CD8-positive, alpha-beta memory T cell (primary cell): ENCODE results near the gene AHNAK. TPM values are rescaled to one million over a fixed set of nuclear protein-coding genes. Genes with fewer than 3 reads are reported as not detected.
A peak's percentile ranks its signal among the peaks of the same experiment; 100 is the strongest.

Experiments used
- CTCF ChIA-PET: fragments of 350-600 bp; sonication (Branson Sonifier 250); formaldehyde crosslinking; loops from one replicate; lab custom pipeline; 2021; ENCODE audit warnings: antibody characterized with exemption; lab: Charles Lee
- POLR2A ChIA-PET: fragments of 350-600 bp; sonication (Branson Sonifier 250); formaldehyde crosslinking; loops from one replicate; lab custom pipeline; 2021; ENCODE audit warnings: antibody characterized with exemption; lab: Charles Lee
- DNase-seq, 5 donors: peaks; one replicate each; pipeline versions ENCODE4 v3.0.0 to v3.0.0-alpha.2; 2020 to 2022; ENCODE audit warnings: mixed read lengths in 1 of 5
- H3K27ac ChIP-seq: one replicate; pipeline ENCODE4 v1.7.0; 2013; ENCODE audit warnings: low read depth, mild to moderate bottlenecking, low read length, moderate library complexity
- H3K27me3 ChIP-seq: 2 replicates; pipeline ENCODE4 v1.7.0; 2013; ENCODE audit warnings: low read length, mild to moderate bottlenecking; ENCODE audit not compliant: insufficient read depth, poor library complexity, severe bottlenecking
- H3K36me3 ChIP-seq: 2 replicates; pipeline ENCODE4 v1.7.0; 2013; ENCODE audit warnings: mild to moderate bottlenecking, low read length, moderate library complexity; ENCODE audit not compliant: insufficient read depth
- H3K4me1 ChIP-seq: 2 replicates; pipeline ENCODE4 v1.7.0; 2013; ENCODE audit warnings: mild to moderate bottlenecking, low read length, moderate library complexity; ENCODE audit not compliant: insufficient read depth
- H3K4me3 ChIP-seq: 2 replicates; pipeline ENCODE4 v1.7.0; 2013; ENCODE audit warnings: mild to moderate bottlenecking, low read length
- H3K9me3 ChIP-seq: 2 replicates; pipeline ENCODE4 v1.7.0; 2013; ENCODE audit warnings: mild to moderate bottlenecking, low read length
- H3K27ac Mint-ChIP-seq, 8 donors: one replicate each; pipeline ENCODE4 v1.8.0; 2020 to 2021; ENCODE audit warnings: mixed read lengths in 8 of 8, mild to moderate bottlenecking in 6 of 8, inconsistent platforms in 3 of 8, moderate library complexity in 3 of 8
- H3K27me3 Mint-ChIP-seq, 2 donors: one replicate each; pipeline ENCODE4 v1.8.0; 2020 to 2021; ENCODE audit warnings: mixed read lengths in 2 of 2, mild to moderate bottlenecking in 1 of 2, moderate library complexity in 1 of 2
- H3K36me3 Mint-ChIP-seq, 3 donors: one replicate each; pipeline ENCODE4 v1.8.0; 2020 to 2021; ENCODE audit warnings: mixed read lengths in 3 of 3, inconsistent platforms in 1 of 3, mild to moderate bottlenecking in 1 of 3
- H3K4me1 Mint-ChIP-seq, 3 donors: one replicate each; pipeline ENCODE4 v1.8.0; 2020 to 2021; ENCODE audit warnings: mixed read lengths in 3 of 3, inconsistent platforms in 1 of 3, mild to moderate bottlenecking in 1 of 3
- H3K4me3 Mint-ChIP-seq, 7 donors: one replicate each; pipeline ENCODE4 v1.8.0; 2020 to 2021; ENCODE audit warnings: mixed read lengths in 7 of 7, mild to moderate bottlenecking in 6 of 7, moderate library complexity in 4 of 7, inconsistent platforms in 2 of 7
- H3K9me3 Mint-ChIP-seq, 5 donors: one replicate each; pipeline ENCODE4 v1.8.0; 2020 to 2022; ENCODE audit warnings: mixed read lengths in 5 of 5, mild to moderate bottlenecking in 3 of 5, moderate library complexity in 2 of 5, inconsistent platforms in 1 of 5
- polyA plus RNA-seq: library from polyadenylated mRNA; unstranded; fragments of 300-500 nt; fragmentation: Illumina TruSeq; gene quantifications from one replicate; pipeline ENCODE4 v1.2.3, GENCODE V29; 2021
- total RNA-seq, 2 experiments: library from RNA; stranded (reverse); gene quantifications; one replicate each; pipeline ENCODE4 v1.2.3, GENCODE V29; 2021

The AHNAK gene
- total and polyA plus RNA-seq, 3 experiments from 2014 or later: 125 to 193 (median 187) TPM

DNA sequence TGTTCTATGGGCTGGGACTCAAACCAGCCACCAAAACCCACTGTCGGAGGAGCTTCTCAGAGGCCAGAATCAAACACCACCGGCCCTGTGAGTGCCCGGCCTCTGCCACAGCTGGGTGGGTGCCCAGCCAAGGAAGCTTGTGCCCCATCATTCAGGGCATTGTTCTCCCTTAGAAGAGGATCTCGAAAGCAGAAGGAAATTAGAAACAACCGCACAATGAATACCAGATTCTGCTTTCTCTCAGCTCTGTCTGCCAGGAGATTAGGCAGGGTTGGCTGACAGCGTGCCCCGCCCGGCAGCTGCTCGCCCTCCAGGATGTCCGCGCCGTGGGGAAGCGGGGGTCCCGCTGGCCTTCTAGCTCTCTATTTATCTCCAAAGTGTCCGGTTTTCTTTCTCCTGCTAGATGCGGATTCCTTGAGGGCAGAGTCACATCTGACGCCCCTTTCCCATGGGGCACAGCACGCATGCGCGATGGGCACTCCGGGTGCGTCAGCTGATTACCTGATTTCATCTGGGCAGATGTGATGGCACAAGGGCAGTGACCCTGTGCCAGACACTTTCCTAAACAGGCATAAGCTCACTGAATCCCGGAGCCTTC, 102.3 kb downstream of the AHNAK start:
- POLR2A ChIA-PET: interaction anchor here (0.5 kb wide), 1 partner anchor 398 kb away, joined by 3 read pairs; no protein-coding TSS in a partner anchor
- Mint-ChIP-seq H3K4me1 (peaks cover 0 to 8% (median 0%) of the 10 kb centered on the region in 3 donors), H3K36me3 (peaks cover 0 to 8% (median 4%) of the 10 kb centered on the region in 3 donors), H3K27ac (peak overlapping the region in 2 of 8 donors; percentile 22 to 51), H3K27me3 (peaks cover 18 to 38% of the 10 kb centered on the region in 2 donors), H3K4me3 (peak overlapping the region in 6 of 7 donors; percentile 36 to 71 (median 44)), H3K9me3 (no peaks in the 10 kb centered on the region)
- H3K4me3 ChIP-seq: no peak overlapping the region
- no peaks in the 10 kb centered on the region for H3K27me3 ChIP-seq
- no peaks in the 10 kb centered on the region for H3K36me3 ChIP-seq
- peaks cover 10% of the 10 kb centered on the region for H3K4me1 ChIP-seq
- no peaks in the 10 kb centered on the region for H3K9me3 ChIP-seq
- no peak overlapping the region for H3K27ac ChIP-seq
- no peak for DNase-seq
- CTCF ChIA-PET: interaction anchor here (1.1 to 1.8 kb wide), 3 partner anchors 20 to 114 kb away, joined by 3 to 6 read pairs (median 3); no protein-coding TSS in a partner anchor

GRCh38 chr11:62443390-62444235, 103.0 kb downstream of the AHNAK start:
- Mint-ChIP-seq H3K27me3 (peaks cover 18 to 38% of the 10 kb centered on the region in 2 donors), H3K4me3 (peak overlapping the region in 2 of 7 donors; percentile 22 to 42), H3K4me1 (peaks cover 0 to 8% (median 0%) of the 10 kb centered on the region in 3 donors), H3K9me3 (no peaks in the 10 kb centered on the region), H3K36me3 (peaks cover 0 to 8% (median 5%) of the 10 kb centered on the region in 3 donors), H3K27ac (no peak overlapping the region)
- Histone ChIP-seq H3K27ac (no peak overlapping the region), H3K36me3 (no peaks in the 10 kb centered on the region), H3K9me3 (no peaks in the 10 kb centered on the region), H3K4me3 (no peak overlapping the region), H3K27me3 (no peaks in the 10 kb centered on the region), H3K4me1 (peaks cover 10% of the 10 kb centered on the region)
- CTCF ChIA-PET: interaction anchor here (1.1 to 2.3 kb wide), 3 partner anchors 19 to 99 kb away, joined by 3 to 8 read pairs (median 6); no protein-coding TSS in a partner anchor
- DNase-seq: no peak
- POLR2A ChIA-PET: no interaction called here

DNA sequence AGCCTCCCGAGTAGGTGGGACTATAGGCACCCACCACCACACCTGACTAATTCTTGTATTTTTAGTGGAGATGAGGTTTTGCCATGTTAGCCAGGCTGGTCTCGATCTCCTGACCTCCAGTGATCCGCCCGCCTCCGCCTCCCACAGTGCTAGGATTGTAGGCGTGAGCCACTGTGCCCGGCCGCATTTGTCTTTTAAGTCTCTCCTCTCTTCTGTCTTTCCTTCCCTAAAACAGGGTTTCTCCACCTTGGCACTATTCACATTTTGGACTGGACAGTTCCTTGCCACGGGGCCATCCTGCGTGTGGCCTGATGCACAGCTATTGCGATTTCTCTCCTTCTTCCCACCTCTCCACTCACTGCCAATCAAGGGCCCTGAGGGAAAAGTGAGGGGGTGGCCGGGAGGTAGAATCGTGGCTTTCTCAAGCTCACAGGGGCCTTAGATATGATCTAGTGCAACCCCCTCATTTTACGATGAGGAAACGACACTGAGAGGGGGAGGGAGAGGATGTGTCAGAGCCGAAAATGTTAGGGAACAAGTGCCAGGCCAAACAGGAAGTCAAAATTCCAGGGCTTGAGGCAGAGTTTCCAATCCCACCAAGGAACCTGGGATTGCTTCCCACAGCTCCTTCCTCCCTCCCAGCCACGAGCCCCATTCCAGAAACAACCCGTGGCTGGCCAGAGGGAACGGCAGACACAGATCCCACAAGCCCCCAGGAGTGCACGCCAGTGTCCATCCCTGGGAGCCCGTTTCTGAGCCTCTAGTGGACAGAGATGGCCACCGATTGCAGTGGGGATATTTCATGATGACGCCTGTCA, 106.6 kb downstream of the AHNAK start:
- Mint-ChIP-seq H3K9me3 (no peaks in the 10 kb centered on the region), H3K36me3 (peaks cover 0 to 2% (median 0%) of the 10 kb centered on the region in 3 donors), H3K27me3 (peaks cover 2 to 6% of the 10 kb centered on the region in 2 donors), H3K27ac (peak overlapping the region in 1 of 8 donors; percentile 57), H3K4me3 (no peak overlapping the region), H3K4me1 (peaks cover 0 to 13% (median 7%) of the 10 kb centered on the region in 3 donors)
- Histone ChIP-seq H3K27me3 (no peaks in the 10 kb centered on the region), H3K27ac (no peak overlapping the region), H3K4me1 (peaks cover 9% of the 10 kb centered on the region), H3K9me3 (no peaks in the 10 kb centered on the region), H3K36me3 (no peaks in the 10 kb centered on the region), H3K4me3 (no peak overlapping the region)
- CTCF ChIA-PET: no interaction called here
- POLR2A ChIA-PET: no interaction called here
- no peak for DNase-seq

- Mint-ChIP-seq H3K4me3 (no peak overlapping the region), H3K27me3 (no peaks in the 10 kb centered on the region), H3K36me3 (peaks cover 0 to 2% (median 0%) of the 10 kb centered on the region in 3 donors), H3K9me3 (no peaks in the 10 kb centered on the region), H3K4me1 (peaks cover 4 to 15% (median 12%) of the 10 kb centered on the region in 3 donors), H3K27ac (peak overlapping the region in 1 of 8 donors; percentile 3)
- peaks cover 5% of the 10 kb centered on the region for H3K4me1 ChIP-seq
- CTCF ChIA-PET: no interaction called here
- H3K36me3 ChIP-seq: no peaks in the 10 kb centered on the region
- no peak overlapping the region for H3K27ac ChIP-seq
- H3K4me3 ChIP-seq: no peak overlapping the region
- no peaks in the 10 kb centered on the region for H3K27me3 ChIP-seq
- H3K9me3 ChIP-seq: no peaks in the 10 kb centered on the region
- POLR2A ChIA-PET: interaction anchor here (0.7 kb wide), 1 partner anchor 214 kb away, joined by 8 read pairs; the partner anchor contains the start of gene INTS5
- DNase-seq: no peak
Measured at GRCh38 chr11:62438641-62439040, 108.0 kb downstream of the AHNAK start.

DNA sequence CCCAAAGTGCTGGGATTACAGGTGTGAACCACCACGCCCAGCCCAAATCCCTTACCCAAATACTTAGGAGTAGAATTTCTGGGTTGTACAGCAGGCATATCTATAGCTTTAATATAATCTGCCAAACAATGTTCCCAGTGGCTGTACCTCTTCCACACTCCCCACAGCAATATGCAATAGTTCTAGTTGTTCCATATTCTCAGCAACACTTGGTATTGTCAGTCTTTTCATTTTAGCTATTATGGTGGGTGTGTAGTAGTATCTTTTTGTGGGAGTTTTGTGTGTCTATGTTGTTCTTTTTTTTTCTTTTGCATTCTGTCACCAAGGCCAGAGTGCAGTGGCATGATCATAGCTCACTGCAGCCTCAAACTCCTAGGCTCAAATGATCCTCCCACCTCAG, 109.0 kb downstream of the AHNAK start:
- no peaks in the 10 kb centered on the region for H3K27me3 ChIP-seq
- no peaks in the 10 kb centered on the region for H3K27me3 Mint-ChIP-seq
- H3K27ac Mint-ChIP-seq: no peak overlapping the region
- CTCF ChIA-PET: interaction anchor here (2.0 kb wide), 1 partner anchor 43 kb away, joined by 6 read pairs; no protein-coding TSS in a partner anchor
- H3K9me3 ChIP-seq: no peaks in the 10 kb centered on the region
- H3K4me1 ChIP-seq: peaks cover 5% of the 10 kb centered on the region
- POLR2A ChIA-PET: no interaction called here
- DNase-seq: no peak
- no peaks in the 10 kb centered on the region for H3K36me3 ChIP-seq
- no peak overlapping the region for H3K4me3 Mint-ChIP-seq
- H3K27ac ChIP-seq: no peak overlapping the region
- no peaks in the 10 kb centered on the region for H3K9me3 Mint-ChIP-seq
- no peak overlapping the region for H3K4me3 ChIP-seq
- peaks cover 0 to 2% (median 0%) of the 10 kb centered on the region in 3 donors for H3K36me3 Mint-ChIP-seq
- H3K4me1 Mint-ChIP-seq: peaks cover 4 to 15% (median 12%) of the 10 kb centered on the region in 3 donors

GRCh38 chr11:62435846-62436660, 110.6 kb downstream of the AHNAK start:
- CTCF ChIA-PET: interaction anchor here (1.0 to 2.2 kb wide), 4 partner anchors 11 to 107 kb away, joined by 3 to 12 read pairs (median 4); no protein-coding TSS in a partner anchor
- peaks cover 5% of the 10 kb centered on the region for H3K4me1 ChIP-seq
- Mint-ChIP-seq H3K27ac (peak overlapping the region in 3 of 8 donors; percentile 37 to 51 (median 44)), H3K4me1 (peaks cover 8 to 23% (median 18%) of the 10 kb centered on the region in 3 donors), H3K36me3 (peaks cover 0 to 2% (median 0%) of the 10 kb centered on the region in 3 donors), H3K4me3 (no peak overlapping the region), H3K27me3 (no peaks in the 10 kb centered on the region), H3K9me3 (no peaks in the 10 kb centered on the region)
- no peak for DNase-seq
- H3K36me3 ChIP-seq: no peaks in the 10 kb centered on the region
- no peak overlapping the region for H3K4me3 ChIP-seq
- H3K9me3 ChIP-seq: no peaks in the 10 kb centered on the region
- H3K27ac ChIP-seq: no peak overlapping the region
- H3K27me3 ChIP-seq: no peaks in the 10 kb centered on the region
- POLR2A ChIA-PET: no interaction called here

- Histone ChIP-seq H3K9me3 (no peaks in the 10 kb centered on the region), H3K4me3 (no peak overlapping the region), H3K36me3 (no peaks in the 10 kb centered on the region), H3K27me3 (no peaks in the 10 kb centered on the region), H3K27ac (no peak overlapping the region), H3K4me1 (peaks cover 5% of the 10 kb centered on the region)
- Mint-ChIP-seq H3K36me3 (peaks cover 0 to 2% (median 0%) of the 10 kb centered on the region in 3 donors), H3K9me3 (no peaks in the 10 kb centered on the region), H3K27ac (peak overlapping the region in 2 of 8 donors; percentile 11 to 38), H3K4me3 (peak overlapping the region in 1 of 7 donors; percentile 13), H3K27me3 (no peaks in the 10 kb centered on the region), H3K4me1 (peaks cover 23 to 38% (median 32%) of the 10 kb centered on the region in 3 donors)
- no peak for DNase-seq
- ChIA-PET CTCF (interaction anchor here (2.0 kb wide), 1 partner anchor 9 kb away, joined by 8 read pairs; no protein-coding TSS in a partner anchor), POLR2A (no interaction called here)
Measured at GRCh38 chr11:62433904-62434276, 112.7 kb downstream of the AHNAK start.
